ENCODE data around the gene DNAH14. TPM values are rescaled to one million over a fixed set of nuclear protein-coding genes. Genes with fewer than 3 reads are reported as not detected.

DNAH14 gene
- total RNA-seq, 1 donor from 2014 or later = 14.4 TPM

GRCh38 chr1:225435076-225435475 lies 505.6 kb downstream of the DNAH14 start:
- ATAC-seq (no peak), DNase-seq (no peak)
- Histone ChIP-seq H3K27ac (no peak overlapping the region), H3K27me3 (ENCODE audit: low read depth) (no peaks in the 10 kb centered on the region), H3K4me3 (no peak overlapping the region), H3K36me3 (no peaks in the 10 kb centered on the region), H3K9me3 (no peaks in the 10 kb centered on the region), H3K4me1 (no peaks in the 10 kb centered on the region)
- no peak for TF ChIP-seq CTCF (IDR thresholded peaks at IDR 0.05)
- intact Hi-C loops (cut with DNase I) = no loop called here

DNA sequence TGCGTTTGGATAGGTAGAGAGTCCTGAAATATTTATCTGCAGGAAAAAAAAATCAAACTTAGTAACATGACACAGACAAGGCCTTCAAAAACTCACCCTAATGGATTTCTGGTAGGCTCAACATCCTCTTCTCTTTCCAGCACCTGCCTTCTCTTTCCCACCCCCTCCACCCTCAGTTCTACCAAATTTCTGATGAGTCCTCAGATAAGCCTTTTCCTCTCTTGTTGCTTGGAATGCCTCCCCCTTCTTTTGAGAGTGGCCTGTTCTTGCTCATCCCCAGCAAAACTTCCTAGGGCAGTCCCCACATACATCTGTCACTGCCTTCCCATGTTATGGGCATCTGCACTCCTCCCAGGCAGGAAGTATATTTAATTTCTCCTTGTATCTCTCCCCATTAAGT lies 506.0 kb downstream of the DNAH14 start:
- intact Hi-C loops (cut with DNase I) = no loop called here

GRCh38 chr1:225435957-225436392 lies 506.5 kb downstream of the DNAH14 start:
- intact Hi-C loops (cut with DNase I) = no loop called here
- Histone ChIP-seq H3K4me3 (no peak overlapping the region), H3K36me3 (no peaks in the 10 kb centered on the region), H3K27me3 (ENCODE audit: low read depth) (no peaks in the 10 kb centered on the region), H3K9me3 (no peaks in the 10 kb centered on the region), H3K27ac (no peak overlapping the region), H3K4me1 (peaks cover 4% of the 10 kb centered on the region)
- ATAC-seq (no peak), DNase-seq (no peak)
- no peak for TF ChIP-seq CTCF (IDR thresholded peaks at IDR 0.05)

More for the DNA sequence above, 506.0 kb downstream of the DNAH14 start:
- ATAC-seq (no peak), DNase-seq (no peak)
- no peak overlapping the region for H3K4me3 ChIP-seq
- H3K27ac ChIP-seq = no peak overlapping the region
- H3K4me1 ChIP-seq = no peaks in the 10 kb centered on the region
- no peaks in the 10 kb centered on the region for H3K27me3 ChIP-seq (ENCODE audit: low read depth)
- H3K9me3 ChIP-seq = no peaks in the 10 kb centered on the region
- no peak for TF ChIP-seq CTCF (IDR thresholded peaks at IDR 0.05)
- H3K36me3 ChIP-seq = no peaks in the 10 kb centered on the region

DNA sequence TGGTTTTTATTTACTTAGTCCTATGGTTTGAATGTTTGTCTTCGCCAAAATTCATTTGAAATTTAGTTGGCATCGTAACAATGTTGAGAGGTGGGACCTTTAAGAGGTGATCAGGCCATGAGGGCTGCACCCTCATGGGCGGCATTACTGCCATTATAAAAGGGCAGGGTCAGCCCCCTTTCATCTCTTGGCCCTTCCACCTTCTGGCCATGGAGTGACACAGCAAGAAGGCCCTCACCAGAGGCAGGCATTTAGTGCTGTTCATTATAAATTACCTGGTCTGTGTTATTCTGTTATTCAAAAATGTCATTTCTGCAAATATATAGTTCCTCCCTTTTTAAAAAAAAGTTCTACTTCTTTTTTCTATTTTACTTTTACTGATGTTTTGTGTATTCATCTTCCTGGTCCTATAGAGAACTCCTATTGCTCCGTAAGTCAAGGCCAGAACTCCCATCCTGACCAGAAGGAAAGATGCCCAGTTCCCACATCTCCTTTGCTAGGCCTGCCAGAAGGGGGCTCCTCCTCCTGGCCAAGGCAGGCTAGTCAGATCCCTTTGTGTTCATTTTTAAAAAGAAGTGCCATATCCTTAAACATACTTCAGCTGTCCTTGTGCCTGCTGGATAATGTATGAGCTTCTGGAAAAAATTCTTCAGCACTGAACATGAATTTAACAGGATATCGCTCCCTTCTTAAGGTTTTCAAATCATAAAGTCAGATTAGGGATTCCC lies 508.4 kb downstream of the DNAH14 start:
- Histone ChIP-seq H3K27me3 (ENCODE audit: low read depth) (no peaks in the 10 kb centered on the region), H3K36me3 (no peaks in the 10 kb centered on the region), H3K9me3 (no peaks in the 10 kb centered on the region), H3K4me3 (no peak overlapping the region), H3K27ac (no peak overlapping the region), H3K4me1 (peaks cover 19% of the 10 kb centered on the region)
- peak; percentile 45 for TF ChIP-seq CTCF (IDR thresholded peaks at IDR 0.05)
- DNase-seq (no peak), ATAC-seq (no peak)
- intact Hi-C loops (cut with DNase I) = no loop called here

- intact Hi-C loops (cut with DNase I) = no loop called here
- ATAC-seq (no peak), DNase-seq (no peak)
- Histone ChIP-seq H3K27ac (no peak overlapping the region), H3K27me3 (ENCODE audit: low read depth) (no peaks in the 10 kb centered on the region), H3K9me3 (no peaks in the 10 kb centered on the region), H3K36me3 (no peaks in the 10 kb centered on the region), H3K4me3 (no peak overlapping the region), H3K4me1 (peaks cover 36% of the 10 kb centered on the region)
- TF ChIP-seq CTCF (IDR thresholded peaks at IDR 0.05) = no peak
Measured at GRCh38 chr1:225440380-225441221, 511.1 kb downstream of the DNAH14 start.
